CD1c-positive myeloid dendritic cell (primary cell): ENCODE measurements around the gene VMP1.
"Not testable (repeated sequence)": the region's sequence is repeated elsewhere in the genome, so short reads cannot be mapped to it uniquely, and the experiment has no call there.

Experiments used
- DNase-seq: peaks from one replicate; pipeline ENCODE4 v3.0.0-alpha.2; 2016; ENCODE audit errors: extremely low spot score

The VMP1 gene

GRCh38 chr17:59754552-59754951 is 47.1 kb downstream of the VMP1 start:
- peak; percentile 49 for DNase-seq

DNA sequence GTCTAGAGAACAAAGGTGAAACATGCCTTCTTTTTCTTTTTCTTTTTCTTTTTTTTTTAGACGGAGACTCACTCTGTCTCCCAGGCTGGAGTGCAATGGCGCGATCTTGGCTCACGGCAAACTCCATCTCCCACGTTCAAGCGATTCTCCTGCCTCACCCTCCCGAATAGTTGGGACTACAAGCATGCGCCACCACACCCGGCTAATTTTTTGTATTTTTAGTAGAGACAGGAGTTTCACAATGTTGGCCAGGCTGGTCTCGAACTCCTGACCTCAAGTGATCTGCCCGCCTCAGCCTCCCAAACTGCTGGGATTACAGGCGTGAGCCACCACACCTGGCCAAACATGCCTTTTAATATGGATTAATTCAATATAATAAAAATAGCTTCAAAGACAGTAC is 47.6 kb downstream of the VMP1 start:
- DNase-seq = not testable (repeated sequence)

DNA sequence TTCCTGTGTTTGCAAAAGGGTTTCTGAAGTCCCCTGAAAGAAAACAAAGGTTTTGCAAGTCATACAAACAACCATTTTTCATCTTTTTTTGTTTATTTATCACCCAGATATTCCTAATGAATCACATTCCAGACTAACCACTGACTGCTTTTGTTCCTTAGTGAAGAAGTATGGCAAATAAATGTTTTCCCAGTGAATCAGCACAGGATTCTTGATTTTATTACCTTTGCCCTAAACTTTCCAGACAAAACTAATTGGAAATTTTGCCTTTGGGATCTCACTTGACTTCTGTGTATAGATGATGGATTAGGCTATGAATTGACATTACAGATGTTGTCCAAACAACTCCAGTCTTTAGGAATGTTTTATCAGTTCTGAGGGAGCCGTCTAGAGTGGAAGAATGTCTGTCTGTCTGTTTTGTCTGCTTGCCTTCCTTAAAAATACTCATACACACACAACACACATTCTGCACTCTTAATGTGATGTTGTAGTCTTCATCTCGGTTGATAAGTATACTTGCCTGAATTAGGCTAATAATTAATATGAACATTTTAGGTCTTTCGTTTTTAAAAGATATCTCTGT is 48.9 kb downstream of the VMP1 start:
- no peak for DNase-seq

- no peak for DNase-seq
Measured at GRCh38 chr17:59757043-59757442, 49.6 kb downstream of the VMP1 start.

DNA sequence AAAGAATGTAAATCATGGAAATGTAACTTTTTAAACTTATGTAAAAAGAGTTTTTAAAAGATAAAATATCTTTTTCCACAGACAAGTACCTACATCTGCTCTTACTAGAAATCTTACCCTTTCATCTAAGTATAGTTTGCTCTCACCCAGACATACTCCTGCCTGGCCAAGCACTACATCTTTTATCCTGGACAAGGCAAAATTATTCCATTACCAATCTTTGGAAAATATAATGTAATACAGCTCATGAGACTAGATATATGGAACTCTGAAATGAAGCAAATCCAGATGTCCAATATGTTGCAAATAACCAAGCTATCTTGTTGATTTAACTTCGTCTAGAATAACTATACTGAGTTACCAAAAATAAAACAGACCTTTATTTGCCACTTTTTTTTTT is 50.0 kb downstream of the VMP1 start:
- DNase-seq = no peak

DNA sequence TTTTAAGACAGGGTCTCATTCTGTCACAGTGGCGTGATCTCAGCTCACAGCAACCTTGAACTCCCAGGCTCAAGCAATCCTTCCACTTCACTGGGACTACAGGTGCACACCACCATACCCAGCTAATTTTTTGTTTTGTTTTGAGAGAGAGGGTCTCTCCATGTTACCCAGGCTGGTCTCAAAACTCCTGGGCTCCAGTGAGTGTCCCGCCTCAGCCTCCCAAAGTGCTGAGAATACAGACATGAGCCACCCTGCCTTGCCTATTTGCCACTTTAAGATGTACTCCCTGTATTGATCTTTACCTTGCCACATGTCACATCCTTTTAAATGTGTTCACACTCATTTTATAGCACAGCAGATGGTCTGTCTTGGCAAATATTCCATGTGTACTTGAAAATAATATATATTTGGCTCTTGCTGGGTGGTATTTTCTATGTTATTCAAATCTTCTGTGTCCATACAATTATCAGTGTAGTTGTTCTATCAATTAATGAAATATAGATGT is 50.5 kb downstream of the VMP1 start:
- no peak for DNase-seq

- not testable (repeated sequence) for DNase-seq
Measured at GRCh38 chr17:59758998-59759651, 51.7 kb downstream of the VMP1 start.

DNA sequence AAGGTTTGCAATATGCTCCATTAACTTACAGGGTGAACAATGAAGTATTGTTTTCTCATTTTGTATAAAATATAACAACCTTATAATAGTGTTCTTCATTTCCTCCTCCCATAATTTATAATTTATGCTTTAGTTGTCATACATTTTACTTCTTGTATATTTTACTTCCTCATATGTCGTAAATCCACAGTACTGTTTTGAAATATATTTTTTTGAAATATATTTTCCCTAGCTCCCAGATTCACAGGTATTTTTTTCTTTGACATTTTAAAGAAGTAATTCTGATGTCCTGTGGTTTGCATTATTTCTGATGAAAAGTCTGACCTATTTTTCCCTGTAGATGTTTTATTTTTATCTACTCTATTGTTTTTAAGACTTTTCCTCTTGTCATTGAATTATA is 52.7 kb downstream of the VMP1 start:
- peak; percentile 73 for DNase-seq

DNA sequence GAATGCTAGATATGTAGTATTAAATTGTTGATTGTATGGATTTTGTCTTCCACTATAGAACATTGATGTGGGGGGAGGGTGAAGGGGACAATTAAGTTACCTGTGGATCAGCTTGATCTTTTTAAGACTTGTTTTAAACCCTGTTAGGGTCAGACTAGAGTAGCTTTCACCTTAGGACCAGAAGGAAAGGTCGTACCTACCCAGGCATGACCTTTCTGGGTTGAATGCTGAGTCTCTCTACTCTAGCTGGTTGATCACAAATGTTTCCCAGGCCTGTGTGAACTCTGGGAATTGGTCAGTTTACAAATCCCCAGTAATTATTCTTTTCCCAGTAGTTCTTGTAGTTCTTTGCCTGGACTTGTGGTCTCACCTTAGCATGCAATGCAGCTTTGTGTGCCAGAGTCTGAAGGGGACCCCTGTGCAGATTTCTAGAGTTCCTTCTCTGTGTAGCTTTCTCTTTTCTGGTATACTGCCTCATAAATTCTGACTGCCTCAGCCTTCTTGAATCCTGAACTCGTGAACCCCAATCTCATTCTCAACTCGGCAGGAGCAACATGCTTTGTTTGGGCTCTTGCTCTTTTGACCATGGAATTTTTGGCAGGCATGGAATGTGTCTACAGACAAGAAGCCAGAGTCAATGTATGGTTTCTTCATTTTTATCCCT is 54.1 kb downstream of the VMP1 start:
- no peak for DNase-seq

DNA sequence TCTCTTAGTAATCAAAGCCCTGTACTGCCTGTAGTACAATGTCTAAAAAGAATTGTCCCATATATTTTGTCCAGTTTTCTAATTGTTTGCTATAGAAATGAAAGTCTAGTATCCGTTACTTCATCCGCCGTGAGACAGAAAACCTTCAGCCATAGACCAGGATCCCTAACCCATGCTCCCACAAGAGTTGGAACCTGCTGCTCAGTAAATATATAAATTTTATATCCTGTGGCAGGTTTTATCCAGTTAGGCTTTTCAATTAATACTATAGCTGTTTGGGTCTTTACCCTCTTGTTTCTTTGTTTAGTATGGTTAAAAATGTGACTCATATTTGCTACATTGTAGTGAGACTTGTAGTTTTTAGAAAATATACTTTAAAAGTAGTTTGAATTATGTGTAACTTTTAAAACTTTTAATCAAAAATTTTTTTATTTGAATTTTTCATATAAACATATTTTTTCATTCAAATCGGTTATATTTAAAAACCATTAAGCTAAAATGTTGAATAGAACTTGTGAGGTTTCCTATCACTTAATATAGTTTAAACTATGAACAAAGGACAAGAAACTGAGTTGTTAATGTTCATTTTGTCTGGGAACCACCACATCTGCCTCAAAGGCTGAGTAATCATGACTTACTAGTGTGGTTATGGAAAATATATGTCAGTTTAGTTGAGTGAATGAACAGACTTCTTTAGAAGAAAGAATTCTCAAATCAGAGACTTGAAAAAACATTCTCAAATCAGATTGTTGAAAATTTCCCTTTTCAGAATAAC is 54.8 kb downstream of the VMP1 start:
- peak; percentile 29 for DNase-seq

DNA sequence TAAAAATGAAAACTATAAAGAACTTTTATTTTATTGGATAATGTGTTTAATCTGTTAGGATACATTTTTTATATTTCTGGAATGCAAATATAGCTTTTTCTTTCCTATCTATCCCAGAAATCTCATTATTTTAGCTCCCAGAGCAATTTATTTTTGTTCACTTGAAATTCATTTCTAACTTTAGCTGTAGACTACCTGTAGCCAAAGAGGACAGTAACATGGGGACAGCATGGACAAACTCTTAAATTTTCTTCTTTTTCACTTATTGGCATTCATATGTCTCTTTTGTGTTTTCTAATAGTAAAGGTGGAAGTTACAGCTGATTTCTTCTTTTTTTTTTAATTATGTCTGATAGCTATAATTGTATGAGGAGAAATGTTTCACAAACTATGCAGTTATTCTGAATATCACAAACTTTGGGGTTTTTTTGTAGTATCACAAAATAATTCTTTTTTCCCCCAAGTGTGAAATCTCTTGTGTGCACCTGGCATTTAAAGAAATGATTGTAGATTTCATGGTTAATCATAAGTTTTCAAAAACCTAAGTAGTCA is 55.4 kb downstream of the VMP1 start:
- DNase-seq = no peak

GRCh38 chr17:59763861-59764260 is 56.4 kb downstream of the VMP1 start:
- DNase-seq = no peak

DNA sequence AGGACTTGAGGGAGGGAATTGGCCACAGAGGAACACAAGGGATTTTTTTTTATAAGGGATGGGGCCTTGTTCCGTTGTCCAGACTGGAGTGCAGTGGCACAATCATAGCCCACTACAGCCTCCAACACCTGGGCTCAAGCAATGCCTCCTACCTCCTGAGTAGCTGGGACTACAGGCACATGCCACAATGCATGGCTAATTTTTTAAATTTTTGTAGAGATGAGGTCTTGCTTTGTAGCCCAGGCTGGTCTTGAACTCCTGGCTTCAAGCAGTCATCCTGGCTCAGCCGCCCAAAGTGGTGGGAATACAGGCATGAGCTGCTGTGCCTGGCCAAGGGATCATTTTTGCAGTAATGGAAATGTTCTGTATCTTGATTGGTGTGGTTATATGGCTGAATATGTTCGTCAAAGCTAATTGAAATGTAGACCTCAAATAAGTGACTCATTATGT is 56.9 kb downstream of the VMP1 start:
- no peak for DNase-seq

GRCh38 chr17:59765038-59765437 is 57.6 kb downstream of the VMP1 start:
- no peak for DNase-seq

DNA sequence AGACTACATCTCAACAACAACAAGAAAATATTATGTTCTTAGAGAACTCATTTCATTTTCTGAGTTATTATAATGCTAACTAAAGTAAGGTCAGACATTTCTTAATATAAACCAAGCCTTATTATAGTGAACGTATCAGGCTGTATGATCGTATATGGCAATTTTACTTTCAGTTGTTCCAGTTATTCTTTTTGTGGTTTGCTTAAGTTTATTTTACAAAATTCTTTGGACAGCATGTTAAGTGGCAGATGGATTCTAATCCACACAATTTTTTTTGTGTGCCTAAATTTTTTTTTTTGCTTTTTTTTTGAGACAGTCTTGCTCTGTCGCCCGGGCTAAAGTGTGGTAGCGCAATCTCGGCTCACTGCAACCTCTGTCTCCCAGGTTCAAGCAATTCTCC is 59.0 kb downstream of the VMP1 start:
- DNase-seq = no peak

GRCh38 chr17:59767176-59767575 is 59.7 kb downstream of the VMP1 start:
- DNase-seq = no peak

- peak; percentile 84 for DNase-seq
Measured at GRCh38 chr17:59769887-59770286, 62.4 kb downstream of the VMP1 start.

DNA sequence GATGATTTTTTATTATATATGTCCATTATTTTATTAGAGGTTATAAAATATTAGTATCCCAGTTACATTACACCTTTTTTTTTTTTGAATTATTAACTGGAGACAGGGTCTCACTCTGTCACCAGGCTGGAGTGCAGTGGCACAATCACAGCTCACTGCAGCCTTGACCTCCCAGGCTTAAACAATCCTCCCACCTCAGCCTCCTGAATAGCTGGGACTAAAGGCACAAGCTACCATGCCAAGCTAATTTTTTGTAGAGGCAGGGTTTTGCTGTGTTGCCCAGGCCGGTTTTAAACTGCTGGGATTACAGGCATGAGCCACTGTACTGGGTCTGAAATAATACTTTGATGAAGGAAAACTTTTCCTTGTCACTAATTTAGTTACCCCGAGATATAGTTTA is 63.6 kb downstream of the VMP1 start:
- no peak for DNase-seq

DNA sequence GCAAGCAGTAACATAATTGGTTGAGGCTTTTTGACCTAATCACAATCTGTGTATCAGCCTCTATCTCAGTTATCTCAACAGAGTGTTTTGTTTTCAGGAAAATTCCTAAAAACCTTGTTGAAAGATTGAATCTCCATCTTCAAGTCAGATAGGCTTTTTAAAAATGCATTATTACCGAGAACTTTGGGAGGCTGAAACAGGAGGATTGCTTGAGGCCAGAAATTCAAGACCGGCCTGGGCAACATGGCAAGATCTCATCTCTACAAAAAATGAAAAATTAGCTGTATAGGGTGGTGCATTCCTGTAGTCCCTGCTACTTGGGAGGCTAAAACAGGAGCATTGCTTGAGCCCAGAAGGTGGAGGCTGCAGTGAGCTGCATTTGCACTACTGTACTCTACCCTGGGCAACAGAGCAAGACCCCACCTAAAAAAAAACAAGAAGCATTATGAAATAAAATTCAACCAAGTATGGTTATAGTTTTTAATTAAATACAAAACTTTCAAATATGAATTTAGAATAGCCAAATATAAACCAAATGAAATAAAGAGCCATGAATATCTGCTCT is 68.4 kb downstream of the VMP1 start:
- DNase-seq = no peak

GRCh38 chr17:59776577-59776976 is 69.1 kb downstream of the VMP1 start:
- no peak for DNase-seq

- DNase-seq = no peak
Measured at GRCh38 chr17:59777033-59777432, 69.6 kb downstream of the VMP1 start.

- no peak for DNase-seq
Measured at GRCh38 chr17:59778996-59779395, 71.5 kb downstream of the VMP1 start.
